IMR-90 (cell line): ENCODE measurements around the gene MCRIP2. TPM values are rescaled to one million over a fixed set of nuclear protein-coding genes. Genes with fewer than 3 reads are reported as not detected.

Source experiments
- ATAC-seq: fragments of 200-7000 bp; cut with Tn5 transposase; 2 replicates; pipeline ENCODE4 v1.9.1; 2020; ENCODE audit warnings: low read depth, mild to moderate bottlenecking, moderate library complexity
- BruUV-seq: library from RNA; stranded (reverse); fragments of 400-500 nt; replicated peaks from 2 replicates; lab custom pipeline; 2021; lab: Mats Ljungman, UMichigan
- CTCF ChIA-PET: fragments of 300-600 bp; formaldehyde crosslinking; extraction: SDS; loops from one replicate; lab custom pipeline; 2021; ENCODE audit warnings: antibody characterized with exemption; lab: Yijun Ruan, JAX
- POLR2A ChIA-PET: fragments of 300-600 bp; sonication (Branson Sonifier 250); formaldehyde crosslinking; loops from one replicate; lab custom pipeline; 2022; ENCODE audit warnings: antibody characterized with exemption; ENCODE audit not compliant: unreplicated experiment; lab: Charles Lee
- DNase-seq: peaks from one replicate; pipeline ENCODE4 v3.0.0; 2013
- H2AFZ ChIP-seq: replicated peaks from 2 replicates; pipeline ENCODE3; 2013; ENCODE audit warnings: low read length, mild to moderate bottlenecking; ENCODE audit not compliant: poor library complexity
- H2AK5ac ChIP-seq: 2 replicates; pipeline ENCODE4 v1.6.1; 2013; ENCODE audit warnings: low read depth, low read length, inconsistent platforms
- H2AK9ac ChIP-seq: replicated peaks from 2 replicates; pipeline ENCODE3; 2013; ENCODE audit warnings: mild to moderate bottlenecking, low read depth, low read length, moderate library complexity; ENCODE audit not compliant: poor library complexity
- H2BK120ac ChIP-seq: 2 replicates; pipeline ENCODE4 v1.6.1; 2013; ENCODE audit warnings: low read depth, low read length, inconsistent platforms
- H2BK15ac ChIP-seq: 3 replicates; pipeline ENCODE4 v1.6.1; 2013; ENCODE audit warnings: low read depth, low read length, inconsistent platforms
- H2BK20ac ChIP-seq: 2 replicates; pipeline ENCODE4 v1.6.1; 2013; ENCODE audit warnings: low read depth, mild to moderate bottlenecking, inconsistent platforms, low read length, moderate library complexity
- H2BK5ac ChIP-seq: 2 replicates; pipeline ENCODE4 v1.6.1; 2013; ENCODE audit warnings: mild to moderate bottlenecking, low read depth, low read length, inconsistent platforms; ENCODE audit not compliant: poor library complexity, severe bottlenecking
- H3K14ac ChIP-seq: replicated peaks from 2 replicates; pipeline ENCODE4 v1.6.1; 2013; ENCODE audit warnings: low read depth, low read length, inconsistent platforms
- H3K18ac ChIP-seq: 2 replicates; pipeline ENCODE4 v1.6.1; 2013; ENCODE audit warnings: low read depth, low read length, control low read depth
- H3K23ac ChIP-seq: 2 replicates; pipeline ENCODE4 v1.6.1; 2013; ENCODE audit warnings: low read depth, low read length, inconsistent platforms
- H3K27ac ChIP-seq: 2 replicates; pipeline ENCODE4 v1.5.1; 2013; ENCODE audit warnings: mild to moderate bottlenecking, control low read depth, low read length; ENCODE audit not compliant: insufficient read depth
- H3K27me3 ChIP-seq: 2 replicates; pipeline ENCODE4 v1.6.1; 2013; ENCODE audit warnings: low read length; ENCODE audit not compliant: control insufficient read depth, insufficient read depth
- H3K36me3 ChIP-seq: 2 replicates; pipeline ENCODE4 v1.6.1; 2013; ENCODE audit warnings: low read length, mixed read lengths; ENCODE audit not compliant: control insufficient read depth, insufficient read depth
- H3K4ac ChIP-seq: 2 replicates; pipeline ENCODE4 v1.6.1; 2013; ENCODE audit warnings: low read depth, low read length, inconsistent platforms
- H3K4me1 ChIP-seq: 2 replicates; pipeline ENCODE4 v1.6.1; 2013; ENCODE audit warnings: low read length, mixed read lengths; ENCODE audit not compliant: control insufficient read depth, insufficient read depth
- H3K4me2 ChIP-seq: 2 replicates; pipeline ENCODE4 v1.6.1; 2013; ENCODE audit warnings: low read depth, mild to moderate bottlenecking, control low read depth, low read length, moderate library complexity
- H3K4me3 ChIP-seq: 2 replicates; pipeline ENCODE4 v1.5.1; 2013; ENCODE audit warnings: low read depth, mild to moderate bottlenecking, control low read depth, low read length, moderate library complexity; ENCODE audit not compliant: insufficient read depth
- H3K56ac ChIP-seq: 2 replicates; pipeline ENCODE4 v1.6.1; 2013; ENCODE audit warnings: low read length, inconsistent platforms; ENCODE audit not compliant: insufficient read depth; ENCODE audit errors: extremely low read depth
- H3K79me1 ChIP-seq, 2 experiments: 2 replicates each; pipeline ENCODE4 v1.6.1; 2013; ENCODE audit warnings: low read length in 2 of 2, inconsistent platforms in 1 of 2, low read depth in 1 of 2
- H3K9ac ChIP-seq: 2 replicates; pipeline ENCODE4 v1.6.1; 2013; ENCODE audit warnings: low read depth, low read length, control low read depth
- H3K9me1 ChIP-seq: 2 replicates; pipeline ENCODE4 v1.6.1; 2013; ENCODE audit warnings: low read length, inconsistent platforms; ENCODE audit not compliant: insufficient read depth
- H3K9me3 ChIP-seq: 2 replicates; pipeline ENCODE4 v1.6.1; 2013; ENCODE audit warnings: low read length; ENCODE audit not compliant: control insufficient read depth, insufficient read depth
- H4K20me1 ChIP-seq: 2 replicates; pipeline ENCODE4 v1.6.1; 2013; ENCODE audit warnings: low read length, inconsistent platforms; ENCODE audit not compliant: insufficient read depth
- H4K5ac ChIP-seq: 2 replicates; pipeline ENCODE4 v1.6.1; 2013; ENCODE audit warnings: mild to moderate bottlenecking, low read depth, low read length, control low read depth
- H4K8ac ChIP-seq, 2 experiments: 2 replicates each; pipeline ENCODE4 v1.6.1; 2013; ENCODE audit warnings: low read depth in 2 of 2, low read length in 2 of 2, control low read depth in 1 of 2, inconsistent platforms in 1 of 2
- H4K91ac ChIP-seq: 2 replicates; pipeline ENCODE4 v1.6.1; 2013; ENCODE audit warnings: low read depth, low read length, inconsistent platforms; ENCODE audit not compliant: insufficient read depth
- ELK1 ChIP-seq: fragments of 150-350 bp; IDR thresholded peaks from 2 replicates; pipeline ENCODE4 v1.6.1; 2016; ENCODE audit warnings: low read depth, mild to moderate bottlenecking, low read length, moderate library complexity, borderline replicate concordance
- MAFK ChIP-seq: IDR thresholded peaks from 2 replicates; pipeline ENCODE4 v1.6.1; 2012; ENCODE audit warnings: low read depth, low read length, improper control_type of control experiment
- MAZ ChIP-seq: IDR thresholded peaks from 2 replicates; pipeline ENCODE4 v1.6.1; 2012; ENCODE audit warnings: low read depth, mild to moderate bottlenecking, low read length, improper control_type of control experiment, moderate library complexity, borderline replicate concordance
- RAD21 ChIP-seq: IDR thresholded peaks from 2 replicates; pipeline ENCODE4 v1.6.1; 2012; ENCODE audit warnings: low read length, improper control_type of control experiment
- whole genome bisulfite sequencing, 2 experiments: methylation state at CpG; one replicate each; pipeline versions ENCODE4 v1.1.5 to v1.1.7; 2013; ENCODE audit warnings: missing lambda C conversion rate in 2 of 2; ENCODE audit not compliant: insufficient read length in 1 of 2; ENCODE audit errors: extremely low coverage in 2 of 2; 5-methylcytosine and 5-hydroxymethylcytosine counted together
- dilution Hi-C: fragments of 300-500 bp; cut with HindIII; formaldehyde crosslinking; loops from one replicate; pipeline ENCODE4 v1.14.3; 2018; ENCODE audit warnings: low sequenced_read_pairs; ENCODE audit not compliant: unreplicated experiment
- in situ Hi-C: fragments of 300-500 bp; cut with MboI; formaldehyde crosslinking; loops from 3 replicates; pipeline ENCODE4 v1.14.3; 2019; ENCODE audit warnings: low sequenced_read_pairs, inconsistent platforms, mixed read lengths
- intact Hi-C: fragments of 100-400 bp; cut with micrococcal nuclease; formaldehyde crosslinking; loops from 2 replicates; pipeline ENCODE4 v1.10.0; 2022
- polyA plus RNA-seq, 3 experiments: library from polyadenylated mRNA; depleted of rRNA; stranded (reverse); fragments of >200 nt; gene quantifications; 2 replicates each; pipeline ENCODE4 v1.2.3, GENCODE V29; 2012; ENCODE audit warnings: low replicate concordance in 1 of 3
- total RNA-seq: library from RNA; depleted of rRNA; stranded (reverse); fragments of >200 nt; gene quantifications from 2 replicates; pipeline ENCODE4 v1.2.3, GENCODE V29; 2012
- TF ChIP-seq, protein P1 (sequence below): fragments of 150-350 bp; IDR thresholded peaks from 2 replicates; pipeline ENCODE4 v1.6.1; 2017; ENCODE audit warnings: mild to moderate bottlenecking, antibody characterized with exemption, low read length, low read depth

Gene MCRIP2
- total and polyA plus RNA-seq, 2 of the 4 experiments (the other 2 are of a cell fraction), result 6.3 to 19.6 TPM

GRCh38 chr16:645852-646678 lies 4.4 kb downstream of the MCRIP2 start:
- H2AK9ac ChIP-seq, result peak overlapping the region; percentile 5
- no peaks in the 10 kb centered on the region for H3K27me3 ChIP-seq
- H3K23ac ChIP-seq, result no peak overlapping the region
- intact Hi-C loops (no loop called here), dilution Hi-C loops (no loop called here), in situ Hi-C loops (loop anchor here (10.0 kb wide), 1 partner anchor 251 kb away; the partner anchor contains the start of gene NME4)
- no peak overlapping the region for H3K18ac ChIP-seq
- no peaks in the 10 kb centered on the region for H3K9me3 ChIP-seq
- peaks cover 21% of the 10 kb centered on the region for H3K4me1 ChIP-seq
- H3K4ac ChIP-seq, result no peak overlapping the region
- no peak overlapping the region for H2AFZ ChIP-seq
- no peak overlapping the region for H3K4me2 ChIP-seq
- H4K5ac ChIP-seq, result no peak overlapping the region
- no peak overlapping the region for H3K27ac ChIP-seq
- H3K56ac ChIP-seq, result no peak overlapping the region
- H2BK15ac ChIP-seq, result no peak overlapping the region
- H2BK5ac ChIP-seq, result no peak overlapping the region
- ATAC-seq (no peak), DNase-seq (no peak)
- peaks cover 13 to 58% of the 10 kb centered on the region in 2 experiments; a peak in 3 of 4 replicates for H3K79me1 ChIP-seq
- H2AK5ac ChIP-seq, result no peak overlapping the region; the same call in 1 of the 2 replicates
- H4K20me1 ChIP-seq, result no peaks in the 10 kb centered on the region; the same call in 1 of the 2 replicates
- ChIA-PET POLR2A (no interaction called here), CTCF (no interaction called here)
- no peak overlapping the region for H3K9ac ChIP-seq
- 97% methylated on average over 9 of the region's 32 CpGs; no CpG with 5 or more reads in 1 of the 2 experiments for WGBS, 2 experiments
- BruUV-seq, result no TSS peak
- TF ChIP-seq RAD21 (no peak), ELK1 (no peak), MAZ (no peak), MAFK (no peak)
- TF ChIP-seq, protein P1, sequence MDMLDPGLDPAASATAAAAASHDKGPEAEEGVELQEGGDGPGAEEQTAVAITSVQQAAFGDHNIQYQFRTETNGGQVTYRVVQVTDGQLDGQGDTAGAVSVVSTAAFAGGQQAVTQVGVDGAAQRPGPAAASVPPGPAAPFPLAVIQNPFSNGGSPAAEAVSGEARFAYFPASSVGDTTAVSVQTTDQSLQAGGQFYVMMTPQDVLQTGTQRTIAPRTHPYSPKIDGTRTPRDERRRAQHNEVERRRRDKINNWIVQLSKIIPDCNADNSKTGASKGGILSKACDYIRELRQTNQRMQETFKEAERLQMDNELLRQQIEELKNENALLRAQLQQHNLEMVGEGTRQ, result no peak
- H4K91ac ChIP-seq, result no peak overlapping the region
- no peak overlapping the region for H2BK20ac ChIP-seq
- peaks cover 15% of the 10 kb centered on the region for H3K9me1 ChIP-seq
- no peak overlapping the region for H2BK120ac ChIP-seq
- H3K36me3 ChIP-seq, result no peaks in the 10 kb centered on the region
- no peak overlapping the region for H3K4me3 ChIP-seq
- H3K14ac ChIP-seq, result no peak overlapping the region
- no peak overlapping the region for H4K8ac ChIP-seq
